Middle frontal gyrus (tissue), 1 donor: ENCODE data around the gene BEAN1.
"Not testable (repeated sequence)": the region's sequence is repeated elsewhere in the genome, so short reads cannot be mapped to it uniquely, and the experiment has no call there.

ENCODE experiments used
- DNase-seq: peaks from one replicate; pipeline ENCODE4 v3.0.0-alpha.2; 2015; ENCODE audit warnings: low spot score; ENCODE audit errors: extremely low spot score

The BEAN1 gene

DNA sequence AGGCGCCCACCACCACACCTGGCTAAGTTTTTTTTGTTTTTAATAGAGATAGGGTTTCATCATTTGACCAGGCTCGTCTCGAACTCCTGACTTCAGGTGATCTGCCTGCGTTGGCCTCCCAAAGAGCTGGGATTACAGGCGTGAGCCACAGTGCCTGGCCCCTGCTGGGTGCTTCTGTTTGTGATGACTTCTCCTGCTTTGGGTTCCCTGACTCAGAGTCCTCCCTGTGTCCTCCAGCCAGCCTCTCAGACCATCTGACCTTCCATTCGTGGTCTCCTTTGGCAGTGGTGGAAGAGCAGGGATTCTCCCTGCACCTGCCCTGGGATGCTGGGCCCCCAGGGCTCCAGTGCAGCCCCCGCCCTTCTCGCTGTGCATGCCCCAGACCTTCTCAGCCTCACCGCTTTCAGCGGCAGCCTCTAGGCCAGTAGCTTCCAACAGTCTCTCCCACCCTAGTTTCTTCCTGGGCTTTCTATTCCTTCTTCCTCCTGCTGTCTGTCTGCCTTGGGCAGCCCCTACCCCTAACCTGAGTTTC is 13.2 kb downstream of the BEAN1 start:
- DNase-seq, result no peak

DNA sequence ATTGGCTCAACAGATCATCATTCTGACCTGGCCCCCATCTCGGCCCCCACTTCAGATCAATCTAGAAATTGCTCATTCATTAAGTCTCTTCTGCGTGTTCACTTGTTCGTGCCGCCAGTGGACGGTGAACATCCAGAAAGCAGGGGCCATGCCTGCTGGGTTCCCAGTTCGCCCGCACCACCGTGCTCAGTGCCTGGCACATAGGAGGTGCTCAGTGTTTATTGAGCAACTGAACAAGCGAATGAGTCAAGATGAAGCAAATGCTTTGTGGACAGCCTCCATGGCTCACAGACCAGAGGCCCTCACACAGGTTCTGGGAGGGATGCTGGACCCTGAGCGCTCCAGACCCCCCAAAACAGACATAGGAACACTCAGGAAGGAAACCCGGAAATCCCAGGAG is 13.9 kb downstream of the BEAN1 start:
- DNase-seq, result no peak

DNA sequence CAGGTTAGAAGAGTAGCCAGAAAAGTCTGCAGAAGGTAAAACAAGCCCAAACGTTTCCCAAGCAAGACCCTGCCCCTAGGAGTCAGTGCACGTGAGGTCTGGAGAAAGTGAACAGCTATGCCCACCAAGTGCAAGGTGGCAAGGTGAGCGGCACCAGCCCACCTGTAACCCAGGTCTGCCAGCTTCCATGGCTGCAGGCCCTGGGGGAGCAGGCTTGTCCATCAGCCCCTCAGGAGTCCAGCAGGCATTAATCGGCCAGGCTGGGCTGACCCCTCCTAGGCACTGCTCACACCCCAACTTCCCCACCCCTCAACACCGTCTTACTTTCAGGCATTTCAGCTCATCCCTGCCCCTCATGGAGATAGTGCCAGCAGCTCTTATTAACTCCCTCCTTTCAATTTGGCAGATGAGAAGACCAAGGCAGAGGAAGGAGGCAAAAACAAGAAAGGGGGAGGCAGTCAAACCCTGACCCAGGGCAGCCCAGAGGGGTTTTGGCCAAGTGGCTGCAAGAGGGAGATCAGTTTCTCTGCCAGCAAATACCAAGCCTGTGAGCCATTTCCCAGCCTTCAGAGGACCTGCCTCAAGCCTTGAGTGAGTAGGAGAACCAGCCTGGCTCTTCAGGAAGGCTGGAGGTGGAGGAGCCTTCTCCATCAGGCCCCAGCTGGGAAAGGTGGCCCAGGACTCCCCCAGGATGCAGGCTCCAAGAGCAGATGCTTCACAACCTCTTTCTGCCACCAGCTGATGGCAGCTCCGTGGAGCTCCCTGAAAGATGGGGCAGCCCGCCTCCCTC is 14.7 kb downstream of the BEAN1 start:
- no peak for DNase-seq

DNA sequence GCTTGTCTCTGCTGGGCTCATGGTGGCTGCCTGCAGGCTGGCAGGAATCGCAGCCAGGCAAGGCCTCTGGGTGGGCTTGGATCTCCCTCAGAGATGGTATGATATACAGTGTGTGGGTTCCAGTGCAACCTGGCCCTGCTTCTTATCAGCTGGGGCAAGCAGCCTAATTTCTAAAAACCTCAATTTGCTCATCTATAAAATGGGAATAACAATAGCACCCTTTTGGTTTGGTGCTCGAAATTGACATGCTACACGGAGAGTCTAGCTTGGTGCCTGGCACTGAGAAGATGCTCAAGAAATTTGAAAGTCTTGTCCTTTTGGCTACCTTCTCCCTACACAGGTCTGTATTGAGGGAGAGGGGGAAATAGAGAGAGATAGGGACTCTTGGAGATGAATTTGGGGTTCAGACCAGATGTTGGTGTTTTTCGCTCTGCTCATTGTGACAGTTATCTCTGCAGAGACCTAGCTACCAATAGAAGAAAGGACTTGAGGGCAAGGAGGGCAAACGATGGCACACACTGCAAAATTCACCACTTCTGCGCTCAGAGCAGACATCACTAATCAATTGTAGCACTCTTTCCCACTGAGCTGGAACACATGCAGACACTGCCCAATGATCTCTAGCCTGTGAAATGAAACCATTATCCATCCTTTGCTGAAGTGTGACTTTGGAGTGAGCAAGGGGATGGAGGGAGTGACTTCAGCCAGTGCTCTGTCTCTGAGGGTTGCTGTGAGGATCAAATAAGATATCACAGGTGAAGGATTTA is 15.6 kb downstream of the BEAN1 start:
- DNase-seq, result no peak

DNA sequence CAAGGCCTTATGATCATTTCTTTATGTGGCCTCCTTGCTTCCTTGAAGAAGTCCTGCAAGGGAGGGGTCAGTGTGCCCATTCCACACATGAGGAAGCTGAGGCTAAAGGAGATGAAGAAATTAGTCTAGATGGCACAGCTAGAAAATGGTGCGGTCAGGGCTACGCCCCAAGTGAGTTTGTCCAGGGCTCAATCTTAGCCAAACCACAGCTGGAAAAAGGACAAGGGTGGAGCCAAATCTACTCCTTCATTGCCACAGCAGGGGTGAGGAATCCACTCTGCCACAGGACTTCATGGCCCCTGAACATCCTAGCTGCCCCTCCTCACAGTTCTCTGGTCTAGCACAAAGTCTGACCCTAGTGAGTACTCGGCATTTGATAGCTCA is 16.2 kb downstream of the BEAN1 start:
- no peak for DNase-seq

DNA sequence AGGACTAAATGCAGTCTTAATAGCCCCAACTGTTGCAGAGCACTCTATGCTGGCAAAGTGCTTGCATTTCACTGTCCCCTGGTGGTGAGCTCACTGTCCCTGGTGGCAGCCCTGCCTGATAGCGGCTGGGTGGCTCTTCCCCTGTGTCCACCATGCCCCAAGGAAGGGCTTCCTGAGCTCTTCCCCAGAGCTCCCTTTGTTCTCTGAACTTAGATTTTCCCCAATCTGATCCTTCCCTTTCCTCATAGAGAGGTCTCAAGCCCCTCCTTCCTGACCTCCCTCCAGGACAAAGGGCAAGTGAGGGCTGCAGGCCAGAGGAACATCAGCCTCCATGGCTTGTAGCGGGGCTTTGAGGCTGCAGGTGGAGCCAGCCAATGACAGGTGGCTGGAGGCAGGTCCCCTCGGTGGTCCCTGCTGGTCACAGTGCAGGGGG is 17.0 kb downstream of the BEAN1 start:
- no peak for DNase-seq

DNA sequence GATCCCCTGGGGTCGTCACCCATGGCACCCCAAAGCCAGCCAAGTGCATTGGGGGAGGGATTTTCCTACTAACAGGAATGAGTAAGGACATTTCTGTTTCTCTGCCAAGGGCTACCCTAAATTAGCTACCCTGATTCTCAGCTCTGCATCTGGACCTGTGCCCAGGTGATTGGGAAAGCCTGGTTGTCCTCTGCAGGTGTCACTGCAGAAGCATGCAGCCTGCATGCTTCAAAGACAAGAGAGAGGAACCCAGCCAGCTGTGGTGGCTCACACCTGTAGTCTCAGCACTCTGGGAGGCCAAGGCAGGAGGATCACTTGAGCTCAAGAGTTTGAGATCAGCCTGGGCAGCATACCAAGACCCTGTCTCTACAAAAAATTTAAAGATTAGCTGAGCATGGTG is 19.6 kb downstream of the BEAN1 start:
- DNase-seq, result no peak

DNA sequence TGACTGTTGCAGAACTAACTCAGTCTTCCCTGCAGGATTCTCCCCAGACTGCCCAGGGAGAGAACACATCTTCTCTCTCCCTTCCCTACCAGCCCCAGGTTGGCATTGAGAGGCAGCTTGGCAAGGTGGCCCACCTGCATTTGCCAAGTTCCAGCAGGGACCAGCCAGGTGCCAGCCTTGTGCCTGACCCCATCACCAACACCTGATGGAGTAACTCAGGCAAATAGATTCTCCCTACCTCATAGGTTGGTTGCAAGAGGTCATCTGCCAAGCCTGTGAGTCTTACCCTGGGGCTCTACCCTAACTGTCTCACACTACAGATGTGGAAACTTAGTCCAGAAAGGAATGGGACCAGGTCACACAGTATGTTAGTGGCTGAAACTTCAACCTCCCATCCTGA is 20.4 kb downstream of the BEAN1 start:
- no peak for DNase-seq

DNA sequence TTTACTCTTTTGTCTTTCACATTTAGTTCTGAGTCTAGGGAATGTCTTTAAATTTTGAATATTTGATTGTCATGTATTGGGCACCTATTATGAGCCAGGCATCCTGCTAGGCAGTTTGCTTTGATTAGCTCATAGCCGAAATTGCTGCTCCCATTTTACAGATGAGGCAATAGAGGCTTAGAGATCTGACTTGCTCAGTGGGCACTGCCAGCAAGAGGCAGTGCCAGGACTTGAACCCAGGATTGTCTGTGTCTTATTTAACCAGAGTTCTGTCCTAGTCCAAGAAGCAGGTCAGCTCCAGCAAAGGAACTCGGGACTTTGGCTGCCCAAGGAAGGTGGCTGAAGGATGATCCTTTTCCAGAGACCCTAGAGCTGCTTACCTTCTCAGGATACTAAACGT is 24.5 kb downstream of the BEAN1 start:
- no peak for DNase-seq

DNA sequence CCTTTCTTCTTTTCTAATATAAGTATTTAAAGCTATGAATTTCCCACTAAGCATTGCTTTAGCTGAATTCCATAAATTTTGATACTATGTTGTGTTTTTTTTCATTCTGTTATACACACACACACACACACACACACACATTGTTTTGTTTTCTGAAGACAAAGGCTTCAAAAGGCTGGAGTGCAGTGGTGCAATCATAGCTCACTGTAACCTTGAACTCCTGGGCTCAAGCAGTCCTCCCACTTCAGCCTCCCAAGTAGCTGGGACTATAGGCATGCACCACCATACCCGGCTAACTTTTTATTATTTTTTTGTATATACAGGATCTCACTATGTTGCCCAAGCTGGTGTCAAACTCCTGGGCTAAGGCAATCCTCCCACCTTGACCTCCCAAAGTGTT is 26.1 kb downstream of the BEAN1 start:
- not testable (repeated sequence) for DNase-seq

DNA sequence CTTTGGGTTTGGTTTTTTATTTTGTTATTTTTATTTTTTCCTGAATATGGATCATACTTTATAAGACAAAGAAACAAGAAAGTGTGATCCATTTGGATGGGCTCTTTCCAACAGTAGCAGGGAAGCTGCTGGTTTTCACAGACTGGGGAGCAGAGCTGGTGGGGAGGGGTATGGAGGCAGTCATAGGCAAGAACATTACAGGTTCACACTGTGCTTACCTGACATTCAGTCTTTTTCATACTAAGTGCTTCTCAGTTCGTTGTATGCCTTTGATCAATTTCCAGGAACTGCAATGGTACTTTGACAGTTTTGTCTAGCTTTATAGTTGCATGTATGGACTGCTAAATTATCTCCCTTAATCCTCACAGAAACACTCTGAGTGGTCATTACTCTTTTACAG is 27.7 kb downstream of the BEAN1 start:
- DNase-seq, result no peak

DNA sequence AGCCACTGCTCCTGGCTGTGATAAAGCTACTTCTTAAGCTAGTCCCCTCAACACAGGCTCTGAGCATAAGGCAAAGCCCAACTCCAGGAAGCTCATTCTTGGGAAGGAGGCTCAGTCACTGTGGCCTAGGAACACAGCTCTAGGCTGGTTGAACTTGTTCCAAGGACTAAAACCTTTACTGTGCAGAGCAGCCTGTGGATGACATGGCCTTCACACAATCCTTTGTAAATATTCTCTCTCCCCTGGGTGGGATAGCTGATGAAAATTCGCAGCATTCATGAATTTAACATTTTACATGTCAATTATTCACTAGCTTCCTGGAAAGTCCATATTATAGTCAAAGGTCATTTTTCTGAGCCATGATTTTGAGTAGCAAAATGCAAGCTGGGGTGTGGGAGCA is 28.9 kb downstream of the BEAN1 start:
- DNase-seq, result no peak

DNA sequence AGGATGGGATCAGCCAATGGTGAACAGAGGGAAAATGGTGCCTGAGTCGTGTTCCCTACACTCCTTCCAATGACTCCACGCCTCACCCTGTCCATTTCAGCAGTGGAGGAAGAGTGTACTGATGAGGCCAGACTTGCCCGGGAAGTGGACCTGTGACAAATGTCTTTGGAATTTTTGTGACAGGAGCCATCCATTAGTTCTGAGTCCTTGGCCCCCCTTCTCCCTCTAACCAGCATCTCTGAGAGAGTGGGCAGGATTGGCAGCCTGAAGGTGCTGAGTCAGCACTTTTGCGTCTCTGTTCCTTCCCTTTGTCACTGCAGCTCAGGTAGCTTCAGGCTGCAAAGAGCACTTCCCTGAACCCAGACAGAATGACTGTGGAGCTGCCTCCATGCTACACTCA is 30.8 kb downstream of the BEAN1 start:
- DNase-seq, result no peak

DNA sequence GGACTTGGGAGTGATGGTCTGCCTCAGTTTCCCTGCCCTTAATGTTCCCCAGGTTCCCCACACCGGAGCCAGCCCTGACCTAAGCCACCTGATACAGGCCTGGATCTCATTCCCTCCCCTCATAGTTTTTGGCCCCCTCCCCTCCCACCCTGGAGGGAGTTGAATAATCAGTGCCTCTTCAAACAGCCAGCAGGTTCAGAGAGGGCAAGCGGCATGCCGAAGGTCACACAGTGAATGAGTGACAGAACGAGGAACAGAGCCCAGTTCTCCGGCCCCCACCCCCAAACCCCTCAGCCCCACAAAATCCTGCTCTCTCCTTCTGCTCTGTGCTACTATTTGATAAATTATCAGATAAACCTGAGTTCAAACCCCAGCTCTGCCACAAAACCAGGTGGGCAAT is 31.2 kb downstream of the BEAN1 start:
- DNase-seq, result no peak

DNA sequence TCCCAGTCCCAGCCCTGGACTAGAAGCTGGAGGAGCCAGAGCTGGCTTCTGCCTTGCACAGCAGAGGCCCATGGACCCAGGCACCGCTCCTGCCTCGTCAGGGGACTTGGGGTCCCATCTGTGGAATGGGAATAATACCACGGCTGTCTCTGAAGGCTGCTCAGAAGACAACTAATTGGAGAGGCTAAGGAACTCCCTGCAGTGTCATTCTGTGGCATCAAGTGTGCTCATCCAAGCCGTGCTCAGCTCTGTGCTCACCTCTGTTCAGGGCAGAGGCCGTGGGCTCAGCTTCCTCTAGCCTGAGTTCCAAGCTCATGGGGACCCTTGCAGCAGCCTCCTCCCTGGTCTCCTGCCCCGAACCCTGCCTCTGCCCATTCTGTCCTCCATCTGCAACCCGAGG is 31.8 kb downstream of the BEAN1 start:
- DNase-seq, result no peak

DNA sequence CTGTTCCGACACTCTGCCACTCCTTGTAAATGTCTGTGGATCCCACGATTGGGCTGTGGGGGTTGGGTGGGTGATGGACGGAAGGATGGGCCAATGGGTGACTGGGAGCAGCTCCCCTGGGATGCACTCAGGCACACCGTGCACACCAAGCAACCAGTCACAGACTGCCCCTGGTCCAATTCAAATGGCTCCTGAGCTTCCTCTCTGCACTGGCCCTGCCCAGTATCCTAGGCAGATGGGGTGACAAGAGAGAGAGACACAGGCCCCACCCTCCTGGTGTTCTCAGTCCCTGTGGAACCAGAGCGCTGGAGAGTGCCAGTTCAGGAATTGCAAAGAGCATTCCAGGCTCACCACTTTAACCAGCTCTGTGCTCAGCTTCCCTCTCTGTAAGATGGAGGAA is 32.8 kb downstream of the BEAN1 start:
- no peak for DNase-seq

DNA sequence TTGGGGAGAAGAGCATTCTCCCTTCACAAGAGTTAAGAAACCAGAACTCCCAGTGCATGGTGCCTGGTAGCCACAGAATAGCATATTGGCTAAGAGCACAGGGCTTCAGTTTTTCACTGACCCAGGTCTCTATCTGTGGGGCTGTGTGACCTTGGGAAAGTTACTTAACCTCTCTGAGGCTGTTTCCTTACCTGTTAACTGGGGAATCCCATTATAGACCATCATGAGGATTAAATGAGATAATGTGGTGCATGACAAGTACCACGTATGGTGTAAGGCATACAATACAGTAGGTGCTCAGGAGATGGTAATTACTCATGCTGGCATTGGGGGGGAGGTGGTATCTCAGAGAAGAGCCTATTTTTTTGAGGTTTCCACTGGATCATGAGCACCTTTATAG is 33.6 kb downstream of the BEAN1 start:
- DNase-seq, result no peak

DNA sequence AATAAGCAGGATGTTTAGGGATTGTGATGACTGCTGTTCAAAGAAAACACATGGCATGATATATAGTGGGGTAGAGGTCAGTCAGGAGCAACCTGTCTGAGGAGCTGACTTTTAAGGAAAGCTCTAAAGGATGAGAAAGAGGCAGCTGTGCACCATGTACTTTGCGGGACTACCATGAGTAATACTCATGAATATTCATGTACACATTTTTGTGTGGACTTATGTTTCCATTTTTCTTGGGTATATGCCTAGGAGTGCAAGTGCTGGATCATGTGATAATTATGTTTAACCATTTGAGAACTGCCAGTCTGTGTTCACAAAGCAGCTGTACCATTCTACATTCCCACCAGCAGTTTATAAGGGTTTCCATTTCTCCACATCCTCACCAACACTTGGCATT is 35.8 kb downstream of the BEAN1 start:
- no peak for DNase-seq

DNA sequence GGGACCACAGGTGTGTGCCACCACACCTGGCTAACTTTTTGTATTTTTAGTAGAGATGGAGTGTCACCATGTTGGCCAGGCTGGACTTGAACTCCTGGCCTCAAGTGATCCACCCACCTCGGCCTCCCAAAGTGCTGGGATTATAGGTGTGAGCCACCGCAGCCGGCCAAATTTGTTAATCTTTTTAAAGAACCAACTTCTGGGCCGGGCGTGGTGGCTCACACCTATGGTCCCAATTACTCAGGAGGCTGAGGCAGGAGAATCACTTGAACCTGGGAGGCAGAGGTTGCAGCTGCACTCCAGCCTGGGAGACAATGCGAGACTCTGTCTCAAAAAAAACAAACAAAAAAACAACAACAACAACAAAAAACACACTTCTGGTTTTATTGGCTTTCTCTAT is 38.9 kb downstream of the BEAN1 start:
- not testable (repeated sequence) for DNase-seq

DNA sequence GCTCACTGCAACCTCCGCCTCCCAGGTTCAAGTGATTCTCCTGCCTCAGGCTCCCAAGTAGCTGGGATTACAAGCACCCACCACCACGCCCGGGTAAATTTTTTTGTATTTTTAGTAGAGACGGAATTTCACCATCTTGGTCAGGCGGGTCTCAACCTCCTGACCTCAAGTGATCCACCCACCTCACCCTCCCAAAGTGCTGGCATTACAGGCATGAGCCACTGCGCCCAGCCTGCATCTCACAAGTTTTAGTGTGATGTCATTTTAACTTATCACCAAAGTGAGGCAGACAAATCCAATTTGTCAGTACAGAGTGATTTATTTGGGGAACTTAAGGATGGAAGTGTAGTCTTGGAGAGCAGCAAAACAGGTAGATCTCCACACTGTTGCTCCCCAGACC is 39.5 kb downstream of the BEAN1 start:
- DNase-seq, result not testable (repeated sequence)

DNA sequence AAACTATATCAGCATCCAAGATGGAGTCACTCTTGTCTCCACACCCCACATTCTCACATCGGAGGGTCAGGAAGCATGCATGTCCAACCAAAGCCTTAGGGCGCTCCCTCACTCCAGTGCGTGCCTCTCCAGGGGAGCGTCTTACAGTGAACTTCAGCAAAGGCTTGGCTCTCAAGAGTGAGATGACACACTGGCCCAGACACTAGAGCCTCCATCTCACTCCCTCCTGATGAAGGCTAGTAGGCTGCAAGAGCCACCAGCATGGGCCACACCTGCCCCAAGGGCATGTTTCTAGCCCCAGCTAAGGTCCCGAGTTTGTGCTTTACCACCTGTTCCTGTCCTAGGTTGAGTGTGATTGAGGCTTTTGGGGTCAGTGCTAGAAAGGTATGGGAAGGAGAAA is 40.5 kb downstream of the BEAN1 start:
- DNase-seq, result no peak

DNA sequence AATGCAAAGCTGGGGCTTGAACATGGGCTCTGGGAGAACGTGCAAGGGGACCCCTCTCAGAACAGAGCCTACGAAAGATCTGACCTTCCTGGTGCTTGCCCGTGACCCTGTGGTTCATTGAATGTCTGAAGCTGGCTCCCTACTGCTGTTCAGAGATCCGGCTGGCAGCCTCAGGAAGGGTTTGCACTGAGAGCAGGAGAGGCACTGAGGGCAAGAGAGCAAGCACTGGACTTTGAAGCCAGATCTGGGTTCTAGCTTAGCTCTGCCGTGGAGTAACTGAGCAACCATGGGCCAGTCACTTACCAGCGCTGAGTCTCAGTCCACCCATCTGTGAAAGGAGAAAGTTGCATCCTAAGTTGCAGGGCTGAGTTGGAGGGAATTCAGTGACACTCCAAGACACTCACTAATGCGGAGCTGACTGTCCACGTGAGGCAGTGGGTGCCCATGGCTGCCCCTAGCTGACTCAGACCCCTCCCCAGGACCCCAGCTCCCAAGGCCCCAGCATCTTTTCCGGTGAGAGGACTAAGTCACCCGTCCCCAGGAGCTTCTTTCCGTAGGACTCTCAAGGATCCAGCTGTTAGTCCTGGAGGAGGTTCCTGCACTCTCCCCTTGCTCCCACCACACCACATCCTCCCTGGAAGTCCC is 41.3 kb downstream of the BEAN1 start:
- no peak for DNase-seq
